GM19395 (cell line): Measurements from ENCODE around the gene SPDYE17.
"Not testable (repeated sequence)": the region's sequence is repeated elsewhere in the genome, so short reads cannot be mapped to it uniquely, and the experiment has no call there.

Source experiments
- ATAC-seq: cut with Tn5 transposase; IDR thresholded peaks from one replicate; pipeline ENCODE4 v1.9.1; 2021; ENCODE audit warnings: mild to moderate bottlenecking, moderate library complexity; ENCODE audit not compliant: unreplicated experiment

The SPDYE17 gene

DNA sequence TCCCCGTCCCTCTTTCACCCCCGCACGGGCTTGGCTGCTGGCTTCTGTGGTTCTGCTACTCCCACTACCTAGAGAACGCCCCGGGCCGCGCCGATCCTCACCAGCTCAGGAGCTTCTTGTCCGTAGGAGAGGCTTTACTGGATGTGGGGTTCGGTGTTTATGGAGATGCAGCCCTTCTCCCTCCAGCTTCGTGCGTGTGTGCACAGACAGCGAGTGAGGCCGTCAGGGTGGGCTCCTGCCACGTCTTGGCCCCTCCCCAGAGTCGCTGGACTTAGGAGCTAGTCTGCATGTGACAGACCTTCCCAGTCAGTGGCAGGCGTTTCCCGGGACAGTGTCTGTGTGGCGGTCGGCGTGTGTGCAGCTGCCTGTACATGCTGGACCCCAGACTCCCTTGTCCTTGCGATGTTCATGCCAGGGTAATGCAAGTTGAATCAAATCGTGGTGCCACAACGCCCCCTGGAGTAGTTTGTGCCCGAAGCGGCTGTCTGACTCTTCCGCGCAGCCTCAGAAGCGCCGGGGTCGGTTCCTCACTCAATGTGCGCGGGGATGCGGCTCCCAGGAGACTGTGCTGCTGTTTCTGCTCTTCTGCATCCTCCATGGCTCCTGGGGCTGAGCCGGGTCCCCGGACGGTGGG, 32.6 kb downstream of the SPDYE17 start:
- ATAC-seq: peak; percentile 61

DNA sequence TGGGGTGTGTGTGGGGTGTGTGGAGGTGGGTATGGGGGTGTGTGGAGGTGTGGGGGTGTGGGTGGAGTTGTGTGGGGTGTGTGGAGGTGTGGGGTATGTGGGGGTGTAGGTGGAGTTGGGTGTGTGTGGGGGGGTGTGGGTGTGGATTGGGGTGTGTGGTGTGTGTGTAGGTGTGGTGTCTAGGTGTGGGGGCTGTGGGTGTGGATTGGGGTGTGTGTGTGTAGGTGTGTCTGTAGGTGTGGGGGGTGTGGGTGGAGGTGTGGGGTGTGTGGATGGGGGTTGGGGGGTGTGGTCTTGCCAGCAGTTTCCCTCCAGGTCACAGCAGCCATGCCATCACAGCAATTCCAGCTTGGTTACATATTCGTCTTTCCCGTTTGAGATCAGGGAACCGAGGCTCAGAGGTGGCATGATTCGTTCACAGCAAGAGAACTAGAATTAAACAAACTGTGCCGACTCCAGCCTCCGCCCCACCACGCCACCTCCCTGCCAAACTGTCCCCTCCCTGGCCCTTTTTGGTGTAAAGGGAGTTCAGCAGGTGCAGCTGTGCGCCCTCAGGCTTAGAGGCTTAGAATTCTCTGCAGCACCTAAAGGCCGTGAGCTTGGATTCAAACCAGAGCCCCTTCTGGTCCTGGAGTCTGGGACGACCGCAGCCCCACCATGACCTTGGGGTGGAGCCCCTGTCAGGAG, 33.3 kb downstream of the SPDYE17 start:
- not testable (repeated sequence) for ATAC-seq

DNA sequence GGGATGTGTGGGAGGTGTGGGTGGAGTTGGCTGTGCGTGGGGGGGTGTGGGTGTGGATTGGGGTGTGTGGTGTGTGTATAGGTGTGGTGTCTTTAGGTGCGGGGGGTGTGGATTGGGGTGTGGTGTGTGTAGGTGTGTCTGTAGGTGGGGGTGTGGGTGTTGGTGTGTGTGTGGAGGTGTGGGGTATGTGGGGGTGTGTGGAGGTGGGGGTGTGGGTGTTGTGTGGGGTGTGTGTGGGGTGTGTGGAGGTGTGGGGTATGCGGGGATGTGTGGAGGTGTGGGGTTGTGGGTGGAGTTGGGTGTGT, 33.9 kb downstream of the SPDYE17 start:
- ATAC-seq: no peak

DNA sequence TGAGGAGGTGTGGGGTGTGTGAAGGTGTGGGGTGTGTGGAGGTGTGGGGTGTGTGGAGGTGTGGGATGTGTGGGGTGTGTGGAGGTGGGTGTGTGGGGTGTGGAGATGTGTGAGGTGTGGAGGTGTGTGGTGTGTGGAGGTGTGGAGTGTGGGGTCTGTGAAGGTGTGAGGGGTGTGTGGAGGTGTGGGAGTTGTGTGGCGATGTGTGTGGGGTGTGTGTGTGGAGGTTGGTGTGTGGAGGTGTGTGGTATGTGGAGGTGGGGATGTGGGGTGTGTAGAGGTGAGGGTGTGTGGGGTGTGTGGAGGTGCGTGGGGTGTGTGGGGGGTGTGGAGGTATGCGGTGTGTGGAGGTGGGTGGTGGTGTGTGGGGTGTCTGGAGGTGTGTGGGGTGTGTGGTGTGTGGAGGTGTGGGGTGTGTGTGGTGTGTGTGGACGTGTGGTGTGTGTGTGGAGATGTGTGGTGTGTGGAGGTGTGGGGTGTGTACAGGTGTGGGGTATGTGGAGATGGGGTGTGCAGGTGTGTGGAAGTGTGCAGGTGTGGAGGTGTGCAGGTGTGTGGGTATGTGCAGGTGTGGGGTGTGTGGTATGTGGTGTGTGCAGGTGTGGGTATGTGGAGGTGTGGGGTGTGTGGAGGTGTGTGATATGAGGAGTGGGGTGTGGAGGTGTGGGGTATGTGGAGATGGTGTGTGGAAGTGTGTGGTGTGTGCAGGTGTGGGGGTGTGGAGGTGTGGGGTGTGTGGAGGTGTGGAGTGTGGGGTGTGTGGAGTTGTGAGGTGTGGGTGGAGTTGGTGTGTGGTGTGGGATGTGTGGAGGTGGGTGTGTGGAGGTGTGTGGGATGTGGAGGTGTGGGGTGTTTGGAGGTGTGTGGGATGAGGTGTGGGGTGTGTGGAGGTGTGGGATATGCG, 34.5 kb downstream of the SPDYE17 start:
- no peak for ATAC-seq

DNA sequence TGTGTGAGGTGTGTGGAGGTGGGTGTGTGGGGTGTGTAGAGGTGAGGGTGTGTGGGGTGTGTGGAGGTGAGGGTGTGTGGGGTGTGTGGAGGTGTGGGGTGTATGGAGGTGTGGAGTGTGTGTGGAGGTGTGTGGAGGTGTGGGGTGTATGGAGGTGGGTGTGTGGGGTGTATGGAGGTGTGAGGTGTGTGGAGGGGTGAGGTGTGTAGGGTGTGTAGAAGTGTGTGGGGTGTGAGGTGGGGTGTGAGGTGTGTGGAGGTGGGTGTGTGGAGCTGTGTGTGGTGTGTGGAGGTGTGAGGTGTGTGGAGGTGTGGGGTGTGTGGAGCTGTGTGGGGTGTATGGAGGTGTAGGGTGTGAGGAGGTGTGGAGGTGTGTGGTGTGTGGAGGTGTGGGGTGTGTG, 35.2 kb downstream of the SPDYE17 start:
- not testable (repeated sequence) for ATAC-seq

DNA sequence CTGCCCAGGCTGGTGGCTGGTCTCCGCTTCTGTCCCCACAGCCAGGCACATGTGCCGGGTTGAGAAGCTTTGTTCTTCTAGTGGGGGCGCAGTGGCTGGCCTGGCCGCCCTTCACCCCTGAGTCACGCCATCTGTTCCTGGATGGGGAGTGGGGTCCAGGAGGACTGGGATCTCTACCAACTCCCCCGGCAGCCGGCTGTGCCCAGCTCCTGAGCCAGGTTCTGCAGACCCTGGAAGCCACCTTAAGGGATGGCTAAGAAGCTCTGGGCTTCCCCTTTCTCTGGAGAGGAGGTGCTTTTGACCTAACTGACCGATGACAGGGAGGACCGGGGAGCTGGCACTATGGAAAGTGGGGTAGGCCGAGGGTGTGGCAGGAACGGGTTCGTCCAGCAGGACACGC, 37.9 kb downstream of the SPDYE17 start:
- ATAC-seq: not testable (repeated sequence)

DNA sequence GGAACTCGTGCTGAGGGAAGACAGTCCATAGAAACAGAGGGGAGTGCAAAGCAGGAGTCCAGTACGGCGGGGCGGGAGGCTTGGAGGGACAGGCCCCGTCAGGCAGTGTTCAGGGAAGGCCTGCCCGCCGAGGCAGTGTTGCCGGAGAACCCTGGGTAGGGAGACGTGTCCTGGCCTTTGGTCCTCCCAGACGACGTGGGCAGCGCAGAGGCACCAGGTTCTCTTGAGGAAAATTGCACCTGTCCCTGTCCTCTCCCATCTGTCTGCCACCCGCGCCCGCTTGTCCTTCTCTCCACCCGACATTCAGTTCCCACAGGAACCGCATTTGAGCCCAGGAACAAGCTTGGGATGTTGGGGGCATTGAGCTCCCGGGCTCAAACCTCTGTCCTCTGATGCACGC, 38.3 kb downstream of the SPDYE17 start:
- ATAC-seq: not testable (repeated sequence)

DNA sequence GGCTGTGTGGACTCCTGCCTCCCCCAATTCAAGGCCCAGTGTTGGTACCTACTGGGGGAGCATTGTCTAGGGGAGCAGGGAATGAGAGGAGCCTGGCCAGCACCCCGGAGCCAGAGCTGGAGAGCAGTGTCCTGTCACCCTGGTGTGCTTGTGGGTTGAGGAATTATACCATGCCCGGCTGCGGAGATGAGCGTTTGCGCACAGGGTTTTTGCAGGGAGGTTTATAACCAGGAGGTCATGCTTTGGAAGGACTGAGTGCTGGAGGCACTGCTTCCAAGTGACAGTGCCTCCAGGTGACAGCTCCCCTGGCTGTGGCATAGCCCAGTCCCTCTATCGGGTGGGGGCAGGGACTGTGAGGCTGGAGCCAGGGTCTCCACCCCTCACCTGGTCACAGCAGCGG, 39.3 kb downstream of the SPDYE17 start:
- not testable (repeated sequence) for ATAC-seq

DNA sequence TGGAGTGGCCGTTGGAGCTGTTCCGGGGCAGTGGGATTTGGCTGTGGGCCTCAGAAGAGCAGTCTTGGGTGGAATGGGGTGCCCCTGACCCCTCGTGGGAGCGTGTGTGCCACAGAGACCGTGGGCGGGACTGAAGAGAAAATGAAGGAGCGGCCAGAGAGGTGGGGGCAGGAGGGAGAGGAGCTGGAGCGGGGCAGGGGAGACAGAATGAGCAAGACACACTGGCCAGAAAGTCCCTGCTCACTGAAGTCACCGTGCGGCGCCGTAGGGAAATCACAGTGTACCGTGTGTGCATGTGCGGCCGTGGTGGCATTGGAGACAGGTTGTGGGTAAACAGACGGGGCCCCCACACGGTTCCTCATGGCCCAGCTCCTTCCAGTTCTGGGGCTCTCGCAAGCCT, 40.0 kb downstream of the SPDYE17 start:
- not testable (repeated sequence) for ATAC-seq

DNA sequence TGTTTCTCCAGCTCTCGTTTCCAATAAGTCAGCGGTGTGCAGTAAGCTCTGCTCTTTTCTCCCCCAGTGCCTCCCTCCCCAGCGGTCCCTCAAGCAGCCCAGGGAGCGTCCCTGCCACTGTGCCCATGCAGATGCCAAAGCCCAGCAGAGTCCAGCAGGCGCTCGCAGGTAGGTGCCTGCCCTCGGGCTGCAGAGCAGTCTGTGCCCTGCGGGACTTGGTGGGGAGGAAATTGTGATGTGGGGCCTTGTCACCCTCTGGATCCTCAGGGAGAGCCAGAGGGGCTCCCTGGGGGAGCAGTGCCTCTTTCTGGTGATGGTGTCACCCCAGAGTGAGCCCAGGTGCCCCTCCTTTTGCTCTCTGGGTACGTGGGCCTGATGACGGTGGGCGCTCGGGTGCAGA, 42.0 kb downstream of the SPDYE17 start:
- not testable (repeated sequence) for ATAC-seq

DNA sequence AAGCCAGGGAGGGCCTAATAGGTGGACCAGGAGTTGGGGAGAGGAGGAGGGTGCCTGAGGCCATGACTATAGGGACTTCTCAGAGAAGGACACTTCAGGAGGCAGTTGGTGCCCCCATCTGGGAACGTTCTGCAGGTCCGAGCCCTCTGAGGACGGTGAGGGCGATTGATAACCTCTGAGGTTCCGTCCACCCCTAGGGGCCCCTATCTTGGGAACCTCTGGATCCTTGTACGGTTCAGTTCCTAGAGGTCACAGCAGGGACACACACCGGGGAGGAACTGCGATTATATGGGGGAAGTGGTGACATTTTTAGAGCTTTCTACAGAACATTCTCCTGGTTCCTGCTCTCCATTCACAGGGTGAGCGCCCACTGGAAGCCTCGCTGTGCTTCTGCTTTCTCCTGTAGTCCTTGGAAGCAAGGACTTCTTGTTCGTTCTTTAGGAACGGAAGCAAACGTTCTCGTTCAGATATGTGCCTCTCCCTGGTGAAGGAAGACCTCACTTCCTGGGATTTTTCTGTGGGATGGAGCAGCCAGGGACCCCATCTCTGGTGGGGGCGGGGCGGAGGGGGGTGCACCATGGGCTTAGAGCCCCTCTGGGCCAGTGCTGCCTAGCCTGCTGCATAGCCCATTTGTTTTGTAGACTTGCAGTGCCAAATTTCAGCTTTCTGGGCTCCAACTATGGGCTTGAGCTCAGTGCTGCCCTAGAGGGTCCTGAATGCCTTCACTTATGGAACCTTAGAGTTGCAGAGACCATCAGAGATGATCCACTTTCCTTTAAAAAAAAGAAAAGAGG, 46.0 kb downstream of the SPDYE17 start:
- not testable (repeated sequence) for ATAC-seq

DNA sequence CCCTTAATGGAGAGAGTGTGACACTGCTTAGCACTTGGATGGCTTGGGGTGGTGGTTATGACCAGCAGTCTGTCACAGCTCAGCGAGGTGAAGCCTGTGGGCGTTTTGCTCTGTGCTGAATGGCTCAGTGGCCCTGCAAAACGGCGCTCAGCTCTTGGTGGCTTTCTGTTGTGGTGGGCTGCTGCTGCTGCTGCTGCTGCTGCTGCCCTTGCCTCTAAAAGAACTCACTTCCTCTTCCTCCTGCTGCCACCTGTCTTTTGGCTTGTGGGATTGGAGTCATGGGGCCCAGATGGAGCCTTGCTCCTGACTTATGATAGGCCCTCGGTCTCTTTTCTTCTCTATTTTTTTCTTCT, 47.4 kb downstream of the SPDYE17 start:
- peak; percentile 97 for ATAC-seq

DNA sequence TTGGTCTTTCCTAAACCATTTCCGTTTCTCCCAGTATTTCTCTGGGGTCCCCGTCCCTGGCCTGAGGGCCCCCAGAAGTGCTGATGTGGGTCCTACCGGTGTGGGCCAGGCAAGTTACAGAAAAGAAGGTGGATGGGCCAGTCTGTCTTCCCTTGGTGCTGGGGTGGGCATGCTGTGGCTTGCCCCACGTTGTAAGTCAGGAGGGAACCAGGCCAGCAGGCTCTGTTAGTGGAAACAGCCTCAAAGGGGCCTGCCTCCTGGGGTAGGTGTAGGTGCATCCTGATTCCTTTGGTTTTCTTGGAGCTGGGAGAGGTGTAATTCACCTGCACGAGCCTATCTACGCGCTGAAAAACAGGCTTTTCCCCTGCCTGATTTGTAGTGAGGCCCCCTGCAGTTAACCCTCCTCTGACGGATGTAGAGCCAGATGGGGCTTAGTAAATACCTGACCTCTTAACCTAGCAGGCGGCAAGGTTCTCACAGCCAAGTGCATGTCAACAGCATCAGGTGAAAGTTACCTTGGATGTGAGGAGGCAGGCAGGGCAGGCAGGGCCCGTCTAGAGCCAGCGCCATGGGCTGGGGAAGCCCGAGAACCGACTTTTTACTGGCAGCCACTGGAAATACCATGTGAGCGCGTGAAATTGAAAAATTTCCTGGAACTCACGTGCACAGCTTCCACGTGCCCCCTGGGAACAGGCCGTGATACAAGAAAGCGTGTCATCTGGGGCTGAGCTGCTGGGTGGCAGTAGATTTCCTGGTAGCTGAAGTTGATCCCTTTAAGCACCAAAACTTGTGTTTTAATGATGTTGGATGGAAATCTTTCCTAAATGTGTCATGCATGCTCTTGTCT, 48.0 kb downstream of the SPDYE17 start:
- peak; percentile 26 for ATAC-seq

DNA sequence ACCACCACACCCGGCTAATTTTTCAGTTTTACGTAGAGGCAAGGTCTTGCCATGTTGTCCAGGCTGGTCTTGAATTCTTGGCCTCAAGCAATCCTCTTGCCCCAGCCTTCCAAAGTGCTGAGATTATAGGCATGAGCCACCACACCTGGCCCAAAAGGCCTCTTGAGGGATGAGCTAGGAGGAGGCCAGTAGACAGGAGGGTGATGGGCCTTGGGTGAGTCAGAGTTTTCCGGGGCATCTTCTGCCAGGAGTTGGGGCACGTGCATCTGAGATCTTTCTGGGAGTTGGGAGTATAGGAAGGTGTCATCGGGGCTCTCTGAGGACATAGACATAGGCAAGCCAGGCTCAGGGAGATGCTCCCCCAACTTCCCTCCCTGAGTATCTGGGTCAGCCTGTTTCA, 48.8 kb downstream of the SPDYE17 start:
- not testable (repeated sequence) for ATAC-seq

DNA sequence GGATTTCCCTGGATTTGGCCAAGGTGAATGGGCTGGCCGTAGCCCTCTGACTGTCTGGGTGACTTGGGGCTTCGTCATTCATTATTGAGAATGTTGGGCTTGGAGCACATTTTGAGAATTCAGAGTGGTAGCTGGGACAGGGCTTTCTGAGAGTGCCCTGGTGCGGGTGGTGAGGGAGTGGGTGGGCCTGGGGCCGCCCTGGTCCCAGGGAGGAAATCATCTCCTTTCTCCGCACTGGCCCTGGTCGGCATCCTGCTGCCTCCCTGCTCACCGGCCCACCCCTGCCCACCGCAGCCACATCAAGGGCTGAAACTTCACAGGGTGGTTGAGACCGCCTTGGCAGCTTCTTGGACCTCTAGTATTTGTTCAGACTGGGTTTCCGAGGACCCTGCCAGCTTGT, 49.7 kb downstream of the SPDYE17 start:
- ATAC-seq: not testable (repeated sequence)

DNA sequence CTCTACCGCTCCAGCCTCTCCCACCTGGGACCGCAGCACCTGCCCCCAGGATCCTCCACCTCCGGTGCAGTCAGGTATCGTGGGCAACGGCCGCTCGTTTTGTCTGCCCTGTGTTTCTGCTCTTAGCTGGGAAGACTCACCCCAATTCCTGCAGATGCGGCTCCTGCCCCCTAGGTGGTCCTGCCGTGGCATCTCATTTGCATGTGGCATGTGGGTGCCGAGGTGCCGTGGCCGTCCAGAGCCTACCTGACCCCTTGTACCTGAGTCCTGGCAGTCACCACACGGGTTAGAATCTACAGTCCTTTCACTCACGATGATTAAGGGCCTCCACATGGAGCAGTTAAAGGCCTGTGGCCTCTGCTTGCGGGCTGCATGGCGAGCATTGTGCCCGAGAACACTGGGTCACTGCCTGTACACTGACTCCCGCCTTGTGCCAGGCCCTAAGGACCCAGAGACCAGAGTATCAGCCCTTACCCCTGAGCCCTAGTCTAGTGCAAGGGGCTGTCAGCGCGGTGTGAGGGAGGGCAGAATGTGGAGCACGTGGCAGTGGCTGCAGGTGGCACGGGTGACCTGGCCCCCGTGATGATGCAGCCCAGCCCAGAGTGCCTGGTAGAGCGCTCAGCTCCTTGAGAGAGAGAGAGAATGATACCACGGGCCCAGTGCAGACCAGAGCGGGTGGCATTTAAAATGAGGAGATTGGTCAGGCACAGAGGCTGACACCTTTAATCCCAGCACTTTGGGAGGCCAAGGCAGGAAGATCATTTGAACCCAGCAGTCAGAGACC, 50.8 kb downstream of the SPDYE17 start:
- not testable (repeated sequence) for ATAC-seq

DNA sequence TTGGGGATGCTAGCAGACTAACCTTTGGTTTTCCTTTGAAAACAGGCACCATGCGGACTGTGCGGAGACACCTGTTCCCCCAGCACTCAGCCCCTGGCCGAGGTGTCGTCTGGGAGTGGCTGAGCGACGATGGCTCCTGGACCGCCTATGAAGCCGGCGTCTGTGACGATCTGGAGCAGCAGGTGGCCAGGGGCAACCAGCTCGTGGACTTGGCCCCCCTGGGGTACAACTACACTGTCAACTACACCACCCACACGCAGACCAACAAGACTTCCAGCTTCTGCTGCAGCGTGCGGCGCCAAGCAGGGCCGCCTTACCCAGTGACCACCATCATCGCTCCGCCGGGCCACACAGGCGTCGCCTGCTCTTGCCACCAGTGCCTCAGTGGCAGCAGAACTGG, 51.6 kb downstream of the SPDYE17 start:
- ATAC-seq: not testable (repeated sequence)

DNA sequence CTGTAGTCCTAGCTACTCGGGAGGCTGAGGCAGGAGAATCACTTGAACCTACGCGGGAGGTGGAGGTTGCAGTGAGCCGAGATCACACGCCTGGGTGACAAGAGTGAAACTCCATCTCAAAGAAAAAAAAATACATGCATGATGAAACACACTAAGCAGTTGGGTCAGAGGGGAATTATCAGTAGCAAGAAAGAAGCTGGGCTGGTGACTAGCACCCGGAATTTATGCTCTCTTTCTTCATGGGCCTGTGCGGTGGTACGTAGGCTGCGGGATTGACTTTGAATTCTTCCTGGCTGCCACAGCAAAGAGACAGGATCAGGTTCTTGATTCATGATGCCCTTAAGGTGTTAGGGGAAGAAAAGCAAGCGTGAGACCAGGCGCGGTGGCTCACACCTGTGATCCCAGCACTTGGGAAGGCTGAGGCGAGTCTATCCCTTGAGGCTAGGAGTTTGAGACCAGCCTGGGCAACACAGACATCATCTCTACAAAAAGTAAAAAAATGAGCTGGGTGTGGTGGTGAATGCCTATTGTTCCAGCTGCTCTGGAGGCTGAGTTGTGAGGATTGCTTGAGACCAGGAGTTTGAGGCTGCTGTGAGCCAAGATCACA, 54.3 kb downstream of the SPDYE17 start:
- not testable (repeated sequence) for ATAC-seq
